Measurements from ENCODE around the gene FHIT.

GRCh38 chr3:59920822-59921221, 1330.4 kb downstream of the FHIT start:
- TF ChIP-seq EZH2 (IDR thresholded peaks at IDR 0.05; ENCODE audit: insufficient read depth, poor library complexity, severe bottlenecking): no peak
- no peak for TF ChIP-seq EZH2phosphoT487 (IDR thresholded peaks at IDR 0.05; ENCODE audit: insufficient read depth, low read depth)

All from GM23248 (cell line).